Measurements from ENCODE around the gene TNFSF15. TPM values are rescaled to one million over a fixed set of nuclear protein-coding genes. Genes with fewer than 3 reads are reported as not detected.
A peak's percentile ranks its signal among the peaks of the same experiment; 100 is the strongest.

The TNFSF15 gene
- total RNA-seq, 1 experiment from 2014 or later: 0.55 TPM

DNA sequence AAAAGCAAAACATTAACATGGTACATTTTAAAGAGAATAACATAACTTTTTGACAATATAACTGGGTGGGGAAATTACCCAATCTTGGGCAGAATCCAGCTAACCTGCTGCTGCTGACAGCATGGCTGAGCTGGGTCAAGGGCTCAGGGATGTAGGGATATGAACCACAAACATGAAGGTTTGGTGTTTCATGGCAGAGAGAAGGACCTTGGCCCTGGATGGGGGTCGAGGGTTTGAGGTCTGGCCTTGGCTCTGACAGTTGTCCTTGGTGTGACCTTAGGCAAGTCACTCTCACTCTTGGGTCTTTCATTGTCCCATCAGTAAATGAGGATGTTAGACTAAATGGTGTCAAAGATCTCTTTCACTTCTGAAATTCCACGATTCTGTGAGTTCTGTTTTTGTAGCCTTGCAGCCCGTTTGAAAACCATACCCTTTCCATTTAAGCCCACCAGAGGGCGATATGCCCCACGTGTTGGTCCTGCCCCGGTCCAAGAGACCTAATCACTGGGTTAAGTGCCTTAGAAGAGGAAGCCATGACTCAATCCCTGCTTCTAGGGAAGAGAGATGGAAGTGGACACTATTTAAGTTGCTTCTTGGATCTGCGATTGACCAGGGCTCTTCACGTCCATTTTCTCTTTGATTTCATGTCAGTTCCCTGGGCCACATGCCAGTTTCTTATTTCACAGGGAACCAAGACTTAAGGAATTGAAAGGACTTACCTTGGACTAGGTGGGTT is 67.1 kb downstream of the TNFSF15 start:
- TF ChIP-seq, protein P1, sequence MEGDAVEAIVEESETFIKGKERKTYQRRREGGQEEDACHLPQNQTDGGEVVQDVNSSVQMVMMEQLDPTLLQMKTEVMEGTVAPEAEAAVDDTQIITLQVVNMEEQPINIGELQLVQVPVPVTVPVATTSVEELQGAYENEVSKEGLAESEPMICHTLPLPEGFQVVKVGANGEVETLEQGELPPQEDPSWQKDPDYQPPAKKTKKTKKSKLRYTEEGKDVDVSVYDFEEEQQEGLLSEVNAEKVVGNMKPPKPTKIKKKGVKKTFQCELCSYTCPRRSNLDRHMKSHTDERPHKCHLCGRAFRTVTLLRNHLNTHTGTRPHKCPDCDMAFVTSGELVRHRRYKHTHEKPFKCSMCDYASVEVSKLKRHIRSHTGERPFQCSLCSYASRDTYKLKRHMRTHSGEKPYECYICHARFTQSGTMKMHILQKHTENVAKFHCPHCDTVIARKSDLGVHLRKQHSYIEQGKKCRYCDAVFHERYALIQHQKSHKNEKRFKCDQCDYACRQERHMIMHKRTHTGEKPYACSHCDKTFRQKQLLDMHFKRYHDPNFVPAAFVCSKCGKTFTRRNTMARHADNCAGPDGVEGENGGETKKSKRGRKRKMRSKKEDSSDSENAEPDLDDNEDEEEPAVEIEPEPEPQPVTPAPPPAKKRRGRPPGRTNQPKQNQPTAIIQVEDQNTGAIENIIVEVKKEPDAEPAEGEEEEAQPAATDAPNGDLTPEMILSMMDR (conservative IDR thresholded peaks at IDR 0.05): peak; percentile 92
- no peak for TF ChIP-seq EZH2 (IDR thresholded peaks at IDR 0.05; ENCODE audit: low read depth)
- H3K9me3 ChIP-seq (ENCODE audit: insufficient read depth, low read depth): no peaks in the 10 kb centered on the region
- ChIA-PET POLR2A (ENCODE audit: unreplicated experiment) (no interaction called here), CTCF (interaction anchor here (1.1 to 1.5 kb wide), 3 partner anchors 168 to 172 kb away, joined by 4 to 5 read pairs (median 5); no protein-coding TSS in a partner anchor)
- H3K9me2 ChIP-seq (ENCODE audit: insufficient read depth): peaks cover 4% of the 10 kb centered on the region; the same call in 1 of the 2 replicates
- H2AFZ ChIP-seq: no peak overlapping the region
- no peaks in the 10 kb centered on the region for H3K36me3 ChIP-seq (ENCODE audit: low read depth)
- intact Hi-C loops (cut with micrococcal nuclease; ENCODE audit: unreplicated experiment): loop anchor here (1.0 to 5.0 kb wide), 6 partner anchors 56 to 1924 kb away; partner anchors contain the start of gene TEX48
- H3K4me2 ChIP-seq: no peak overlapping the region
- BruUV-seq (replicated peaks): no TSS peak
- H3F3A ChIP-seq (ENCODE audit: insufficient read depth, low read depth): no peaks in the 10 kb centered on the region
- H3K79me2 ChIP-seq (ENCODE audit: low read depth): no peaks in the 10 kb centered on the region
- no peak overlapping the region for H3K27ac ChIP-seq
- no peak overlapping the region for H3K4me3 ChIP-seq
- peaks cover 19% of the 10 kb centered on the region for H3K4me1 ChIP-seq (replicated peaks; ENCODE audit: insufficient read depth)
- no peaks in the 10 kb centered on the region for H3K27me3 ChIP-seq (ENCODE audit: insufficient read depth, low read depth)
- H4K20me1 ChIP-seq (ENCODE audit: insufficient read depth): no peaks in the 10 kb centered on the region; the same call in 1 of the 2 replicates
- peak; percentile 68 to 69 for DNase-seq

DNA sequence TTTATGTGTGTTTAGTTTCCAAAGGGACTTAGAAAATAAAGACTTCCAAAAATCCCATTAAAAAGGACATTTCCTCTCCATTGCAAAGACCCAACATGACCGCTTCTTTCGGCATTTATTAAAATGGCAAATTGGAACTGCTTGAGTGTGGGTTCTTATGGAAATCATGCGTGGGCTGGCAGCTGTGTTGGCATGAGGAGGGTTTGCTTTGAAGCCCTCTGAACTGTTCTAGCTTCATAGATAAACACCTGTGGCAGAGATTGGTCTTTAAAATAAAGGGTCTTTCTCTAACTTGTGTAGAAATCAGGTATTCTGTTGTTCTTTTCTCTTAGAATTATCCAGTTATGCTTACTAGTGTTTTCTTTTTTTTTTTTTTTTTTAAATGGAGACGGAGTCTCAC is 68.0 kb downstream of the TNFSF15 start:
- DNase-seq: no peak
- no TSS peak for BruUV-seq (replicated peaks)
- H3K27me3 ChIP-seq (ENCODE audit: insufficient read depth, low read depth): no peaks in the 10 kb centered on the region
- no peaks in the 10 kb centered on the region for H3K36me3 ChIP-seq (ENCODE audit: low read depth)
- H3K9me2 ChIP-seq (ENCODE audit: insufficient read depth): no peaks in the 10 kb centered on the region
- ChIA-PET CTCF (interaction anchor here (1.1 kb wide), 1 partner anchor 169 kb away, joined by 4 read pairs; no protein-coding TSS in a partner anchor), POLR2A (ENCODE audit: unreplicated experiment) (no interaction called here)
- H4K20me1 ChIP-seq (ENCODE audit: insufficient read depth): no peaks in the 10 kb centered on the region; the same call in 1 of the 2 replicates
- no peak for TF ChIP-seq EZH2 (IDR thresholded peaks at IDR 0.05; ENCODE audit: low read depth)
- TF ChIP-seq, protein P1 (conservative IDR thresholded peaks at IDR 0.05): no peak
- H2AFZ ChIP-seq: no peak overlapping the region
- H3K4me1 ChIP-seq (replicated peaks; ENCODE audit: insufficient read depth): peaks cover 11% of the 10 kb centered on the region
- no peaks in the 10 kb centered on the region for H3F3A ChIP-seq (ENCODE audit: insufficient read depth, low read depth)
- H3K27ac ChIP-seq: no peak overlapping the region
- no peak overlapping the region for H3K4me2 ChIP-seq
- no peaks in the 10 kb centered on the region for H3K79me2 ChIP-seq (ENCODE audit: low read depth)
- intact Hi-C loops (cut with micrococcal nuclease; ENCODE audit: unreplicated experiment): loop anchor here (1.0 to 5.0 kb wide), 4 partner anchors 56 to 1924 kb away; partner anchors contain the start of gene TEX48
- H3K9me3 ChIP-seq (ENCODE audit: insufficient read depth, low read depth): no peaks in the 10 kb centered on the region
- H3K4me3 ChIP-seq: no peak overlapping the region

DNA sequence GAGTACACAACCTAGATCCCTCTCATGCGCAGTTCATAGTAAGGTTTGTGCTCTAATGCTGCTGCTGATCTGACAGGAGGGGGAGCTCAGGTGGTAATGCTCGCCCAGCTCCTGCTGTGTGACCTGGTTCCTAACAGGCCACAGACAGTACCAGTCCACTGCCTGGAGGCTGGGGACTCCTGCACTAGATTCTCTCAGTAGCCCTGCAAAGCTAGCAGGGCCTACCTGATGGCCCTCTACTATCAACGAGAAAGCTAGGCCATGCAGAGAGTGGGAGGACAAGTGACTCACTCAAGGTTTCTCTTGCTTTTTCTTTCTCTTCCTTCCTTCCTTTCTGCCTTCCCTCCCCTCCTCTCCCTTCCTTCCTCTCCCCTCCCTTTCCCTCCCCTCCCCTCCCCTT is 68.7 kb downstream of the TNFSF15 start:
- H3K27ac ChIP-seq: no peak overlapping the region
- intact Hi-C loops (cut with micrococcal nuclease; ENCODE audit: unreplicated experiment): loop anchor here (2.0 to 5.0 kb wide), 2 partner anchors 788 to 1925 kb away; no protein-coding TSS in a partner anchor
- no peaks in the 10 kb centered on the region; the same call in 1 of the 2 replicates for H4K20me1 ChIP-seq (ENCODE audit: insufficient read depth)
- H3K27me3 ChIP-seq (ENCODE audit: insufficient read depth, low read depth): no peaks in the 10 kb centered on the region
- BruUV-seq (replicated peaks): no TSS peak
- H3K9me3 ChIP-seq (ENCODE audit: insufficient read depth, low read depth): no peaks in the 10 kb centered on the region
- no peak overlapping the region for H3K4me2 ChIP-seq
- POLR2A ChIA-PET (ENCODE audit: unreplicated experiment): no interaction called here
- no peaks in the 10 kb centered on the region for H3K36me3 ChIP-seq (ENCODE audit: low read depth)
- 0 out of 2 replicates have a peak, but pooled peaks cover 4% of the 10 kb centered on the region for H3K4me1 ChIP-seq (replicated peaks; ENCODE audit: insufficient read depth)
- TF ChIP-seq, protein P1 (conservative IDR thresholded peaks at IDR 0.05): no peak
- TF ChIP-seq EZH2 (IDR thresholded peaks at IDR 0.05; ENCODE audit: low read depth): no peak
- no peaks in the 10 kb centered on the region for H3F3A ChIP-seq (ENCODE audit: insufficient read depth, low read depth)
- no peaks in the 10 kb centered on the region for H3K79me2 ChIP-seq (ENCODE audit: low read depth)
- CTCF ChIA-PET: interaction anchor here (1.0 kb wide), 1 partner anchor 177 kb away, joined by 4 read pairs; no protein-coding TSS in a partner anchor
- H3K4me3 ChIP-seq: no peak overlapping the region
- no peak for DNase-seq
- no peak overlapping the region for H2AFZ ChIP-seq
- no peaks in the 10 kb centered on the region for H3K9me2 ChIP-seq (ENCODE audit: insufficient read depth)

Data from PC-9 (cell line).